Neural cell (in vitro differentiated cells): Measurements from ENCODE around the gene B3GALT4. TPM values are rescaled to one million over a fixed set of nuclear protein-coding genes. Genes with fewer than 3 reads are reported as not detected.
"Not testable (repeated sequence)": the region's sequence is repeated elsewhere in the genome, so short reads cannot be mapped to it uniquely, and the experiment has no call there.

ENCODE experiments used
- H2AFZ ChIP-seq: fragments of 200-600, 300-800 bp; sonication (generic), shearing (Covaris generic); 2 replicates; pipeline ENCODE4 v1.6.0; 2014; ENCODE audit warnings: low read depth, mild to moderate bottlenecking, antibody characterized with exemption, low read length, moderate library complexity
- H3F3A ChIP-seq: fragments of 200-600 bp; shearing (Covaris generic); 2 replicates; pipeline ENCODE4 v1.6.1; 2016; ENCODE audit warnings: mild to moderate bottlenecking, moderate library complexity, mixed read lengths, antibody characterized with exemption, low read length; ENCODE audit not compliant: insufficient read depth, poor library complexity, severe bottlenecking
- H3K27ac ChIP-seq: fragments of 200-600, 300-800 bp; sonication (generic), shearing (Covaris generic); 2 replicates; pipeline ENCODE4 v1.5.1; 2014; ENCODE audit warnings: mild to moderate bottlenecking, low read length, moderate library complexity
- H3K27me3 ChIP-seq: fragments of 300-800, 200-600 bp; sonication (generic), shearing (Covaris generic); 2 replicates; pipeline ENCODE4 v1.6.0; 2014; ENCODE audit warnings: mild to moderate bottlenecking, low read depth, low read length, moderate library complexity; ENCODE audit not compliant: insufficient read depth
- H3K36me3 ChIP-seq: fragments of 300-800, 200-600 bp; sonication (generic), shearing (Covaris generic); 2 replicates; pipeline ENCODE4 v1.5.1; 2014; ENCODE audit warnings: mild to moderate bottlenecking, antibody characterized with exemption, low read length, moderate library complexity; ENCODE audit not compliant: insufficient read depth
- H3K4me2 ChIP-seq: fragments of 300-800, 200-600 bp; sonication (generic), shearing (Covaris generic); 2 replicates; pipeline ENCODE4 v1.6.0; 2014; ENCODE audit warnings: mild to moderate bottlenecking, low read length
- H3K4me3 ChIP-seq: fragments of 300-800, 200-600 bp; sonication (generic), shearing (Covaris generic); 2 replicates; pipeline ENCODE4 v1.5.1; 2014; ENCODE audit warnings: mild to moderate bottlenecking, low read length, moderate library complexity
- H3K79me2 ChIP-seq: fragments of 200-600 bp; shearing (Covaris generic); replicated peaks from 2 replicates; pipeline ENCODE4 v1.6.0; 2014; ENCODE audit warnings: mild to moderate bottlenecking, low read length, moderate library complexity; ENCODE audit not compliant: insufficient read depth
- H3K9ac ChIP-seq: fragments of 300-800, 200-600 bp; sonication (generic), shearing (Covaris generic); 2 replicates; pipeline ENCODE4 v1.6.1; 2016; ENCODE audit warnings: mild to moderate bottlenecking, low read length, mixed read lengths
- H3K9me2 ChIP-seq: fragments of 200-600 bp; shearing (Covaris generic); 2 replicates; pipeline ENCODE4 v1.6.1; 2016; ENCODE audit warnings: mild to moderate bottlenecking, low read length, mixed read lengths; ENCODE audit not compliant: insufficient read depth
- H3K9me3 ChIP-seq: fragments of 200-600, 300-800 bp; sonication (generic), shearing (Covaris generic); 2 replicates; pipeline ENCODE4 v1.6.1; 2016; ENCODE audit warnings: mild to moderate bottlenecking, mixed run types, low read length, moderate library complexity, mixed read lengths
- H4K20me1 ChIP-seq: fragments of 200-600 bp; shearing (Covaris generic); 2 replicates; pipeline ENCODE4 v1.6.1; 2016; ENCODE audit warnings: mild to moderate bottlenecking, mixed run types; ENCODE audit not compliant: insufficient read depth
- EP300 ChIP-seq: fragments of 450-650 bp; conservative IDR thresholded peaks from 2 replicates; pipeline ENCODE4 v1.6.1; 2014; ENCODE audit warnings: antibody characterized with exemption, mild to moderate bottlenecking, moderate library complexity; ENCODE audit not compliant: poor library complexity, severe bottlenecking
- EZH2 ChIP-seq: fragments of 200-600, 300-800 bp; shearing (Covaris generic), sonication (generic); IDR thresholded peaks from 2 replicates; pipeline ENCODE4 v1.6.1; 2014; ENCODE audit warnings: antibody characterized with exemption, low read length, borderline replicate concordance, mild to moderate bottlenecking; ENCODE audit not compliant: insufficient read depth, poor library complexity, severe bottlenecking
- MXI1 ChIP-seq: fragments of 450-650 bp; conservative IDR thresholded peaks from 2 replicates; pipeline ENCODE4 v1.6.1; 2014; ENCODE audit warnings: antibody characterized with exemption, mild to moderate bottlenecking; ENCODE audit not compliant: poor library complexity, severe bottlenecking
- POLR2AphosphoS5 ChIP-seq: IDR thresholded peaks from 2 replicates; pipeline ENCODE4 v1.6.1; 2012
- RAD21 ChIP-seq: fragments of 450-650 bp; conservative IDR thresholded peaks from 2 replicates; pipeline ENCODE4 v1.6.1; 2014; ENCODE audit warnings: antibody characterized with exemption, mild to moderate bottlenecking, moderate library complexity
- REST ChIP-seq: IDR thresholded peaks from 2 replicates; pipeline ENCODE4 v1.6.1; 2012; ENCODE audit warnings: borderline replicate concordance
- SMC3 ChIP-seq: fragments of 450-650 bp; conservative IDR thresholded peaks from 2 replicates; pipeline ENCODE4 v1.6.1; 2014; ENCODE audit warnings: antibody characterized with exemption, mild to moderate bottlenecking, moderate library complexity; ENCODE audit not compliant: poor library complexity
- TAF1 ChIP-seq: IDR thresholded peaks from 2 replicates; pipeline ENCODE4 v1.6.1; 2012; ENCODE audit warnings: low read depth
- polyA plus RNA-seq: library from polyadenylated mRNA; depleted of rRNA; stranded (reverse); fragments of >200 nt; gene quantifications from 2 replicates; pipeline ENCODE4 v1.2.3, GENCODE V29; 2014
- TF ChIP-seq, protein P1 (sequence below): fragments of 450-650 bp; IDR thresholded peaks from 2 replicates; pipeline ENCODE4 v1.5.1; 2014; ENCODE audit warnings: antibody characterized with exemption, mild to moderate bottlenecking, moderate library complexity; ENCODE audit not compliant: poor library complexity, severe bottlenecking

Gene B3GALT4
- polyA plus RNA-seq, 1 donor from 2014 or later, result 2.5 TPM

GRCh38 chr6:33273129-33273923, 3.6 kb upstream of the B3GALT4 start:
- H3K79me2 ChIP-seq, result peaks cover 19% of the 10 kb centered on the region

GRCh38 chr6:33273924-33274902, 2.7 kb upstream of the B3GALT4 start:
- Histone ChIP-seq H3K79me2 (peaks cover 19% of the 10 kb centered on the region), H3K27me3 (no peaks in the 10 kb centered on the region), H3K9me2 (no peaks in the 10 kb centered on the region), H3K4me2 (no peak overlapping the region), H4K20me1 (no peaks in the 10 kb centered on the region), H3K27ac (no peak overlapping the region), H3K4me3 (peak overlapping the region; percentile 22), H2AFZ (no peak overlapping the region), H3K9me3 (no peaks in the 10 kb centered on the region), H3K9ac (no peak overlapping the region), H3F3A (no peaks in the 10 kb centered on the region), H3K36me3 (no peaks in the 10 kb centered on the region)
- TF ChIP-seq RAD21, result no peak
- no peak for TF ChIP-seq EP300
- TF ChIP-seq EZH2, result no peak
- no peak for TF ChIP-seq TAF1
- no peak for TF ChIP-seq MXI1
- TF ChIP-seq SMC3, result no peak
- no peak for TF ChIP-seq POLR2AphosphoS5
- TF ChIP-seq REST, result no peak
- TF ChIP-seq, protein P1, sequence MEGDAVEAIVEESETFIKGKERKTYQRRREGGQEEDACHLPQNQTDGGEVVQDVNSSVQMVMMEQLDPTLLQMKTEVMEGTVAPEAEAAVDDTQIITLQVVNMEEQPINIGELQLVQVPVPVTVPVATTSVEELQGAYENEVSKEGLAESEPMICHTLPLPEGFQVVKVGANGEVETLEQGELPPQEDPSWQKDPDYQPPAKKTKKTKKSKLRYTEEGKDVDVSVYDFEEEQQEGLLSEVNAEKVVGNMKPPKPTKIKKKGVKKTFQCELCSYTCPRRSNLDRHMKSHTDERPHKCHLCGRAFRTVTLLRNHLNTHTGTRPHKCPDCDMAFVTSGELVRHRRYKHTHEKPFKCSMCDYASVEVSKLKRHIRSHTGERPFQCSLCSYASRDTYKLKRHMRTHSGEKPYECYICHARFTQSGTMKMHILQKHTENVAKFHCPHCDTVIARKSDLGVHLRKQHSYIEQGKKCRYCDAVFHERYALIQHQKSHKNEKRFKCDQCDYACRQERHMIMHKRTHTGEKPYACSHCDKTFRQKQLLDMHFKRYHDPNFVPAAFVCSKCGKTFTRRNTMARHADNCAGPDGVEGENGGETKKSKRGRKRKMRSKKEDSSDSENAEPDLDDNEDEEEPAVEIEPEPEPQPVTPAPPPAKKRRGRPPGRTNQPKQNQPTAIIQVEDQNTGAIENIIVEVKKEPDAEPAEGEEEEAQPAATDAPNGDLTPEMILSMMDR, result no peak

More at GRCh38 chr6:33273129-33273923, 3.6 kb upstream of the B3GALT4 start:
- TF ChIP-seq, protein P1, result no peak
- TF ChIP-seq POLR2AphosphoS5, result no peak
- H3K9ac ChIP-seq, result peak overlapping the region; percentile 86
- H3K27ac ChIP-seq, result no peak overlapping the region
- H3F3A ChIP-seq, result no peaks in the 10 kb centered on the region
- no peaks in the 10 kb centered on the region for H3K36me3 ChIP-seq
- H3K9me3 ChIP-seq, result no peaks in the 10 kb centered on the region
- H2AFZ ChIP-seq, result no peak overlapping the region
- peak overlapping the region; percentile 97 for H3K4me2 ChIP-seq
- H3K4me3 ChIP-seq, result peak overlapping the region; percentile 71
- H4K20me1 ChIP-seq, result no peaks in the 10 kb centered on the region
- H3K9me2 ChIP-seq, result no peaks in the 10 kb centered on the region
- no peaks in the 10 kb centered on the region for H3K27me3 ChIP-seq

GRCh38 chr6:33275795-33276580, 935 bp upstream of the B3GALT4 start:
- H3K27me3 ChIP-seq, H3K9me2 ChIP-seq, H3F3A ChIP-seq, H4K20me1 ChIP-seq, H3K9me3 ChIP-seq, H2AFZ ChIP-seq, H3K36me3 ChIP-seq: not testable (repeated sequence)
- H3K4me2 ChIP-seq, result peak overlapping the region; percentile 75
- peak overlapping the region; percentile 82 for H3K4me3 ChIP-seq
- peak overlapping the region; percentile 81 for H3K9ac ChIP-seq
- peak overlapping the region; percentile 77 for H3K27ac ChIP-seq
- peaks cover 19% of the 10 kb centered on the region for H3K79me2 ChIP-seq
